HL-60/S4 (cell line): Measurements from ENCODE around the gene CBLN4.

ENCODE experiments used
- in situ Hi-C: fragments of 300-500 bp; cut with MboI; formaldehyde crosslinking; loops from 2 replicates; pipeline ENCODE4 v1.14.3; 2022; ENCODE audit warnings: low sequenced_read_pairs

CBLN4 gene

GRCh38 chr20:56005389-56005715, at the start of gene CBLN4:
CBLN4 (minus strand) TSS chr20:56005519; CDS start chr20:56004171, 1,348 bp downstream.
- in situ Hi-C loops, result no loop called here

- in situ Hi-C loops, result no loop called here
Observed at GRCh38 chr20:56043227-56043626, 37.9 kb upstream of the CBLN4 start.

- in situ Hi-C loops, result no loop called here
Observed at GRCh38 chr20:56032251-56032650, 26.9 kb upstream of the CBLN4 start.

GRCh38 chr20:56018716-56019115, 13.4 kb upstream of the CBLN4 start:
- in situ Hi-C loops, result no loop called here

- in situ Hi-C loops, result no loop called here
Observed at GRCh38 chr20:56018194-56018593, 12.9 kb upstream of the CBLN4 start.

- in situ Hi-C loops, result no loop called here
Observed at GRCh38 chr20:56017560-56017959, 12.2 kb upstream of the CBLN4 start.

- in situ Hi-C loops, result no loop called here
Observed at GRCh38 chr20:56014998-56015397, 9.7 kb upstream of the CBLN4 start.

GRCh38 chr20:56014151-56014550, 8.8 kb upstream of the CBLN4 start:
- in situ Hi-C loops, result no loop called here

GRCh38 chr20:56004611-56005388, 519 bp downstream of the CBLN4 start:
- in situ Hi-C loops, result no loop called here

GRCh38 chr20:56004007-56004406, 1.3 kb downstream of the CBLN4 start:
- in situ Hi-C loops, result no loop called here

GRCh38 chr20:56002908-56003800, 2.2 kb downstream of the CBLN4 start:
- in situ Hi-C loops, result no loop called here

GRCh38 chr20:56001890-56002289, 3.4 kb downstream of the CBLN4 start:
- in situ Hi-C loops, result no loop called here

GRCh38 chr20:56001106-56001785, 4.1 kb downstream of the CBLN4 start:
- in situ Hi-C loops, result no loop called here

- in situ Hi-C loops, result no loop called here
Observed at GRCh38 chr20:55978550-55978949, 26.8 kb downstream of the CBLN4 start.

GRCh38 chr20:55977690-55978459, 27.4 kb downstream of the CBLN4 start:
- in situ Hi-C loops, result no loop called here

GRCh38 chr20:55974491-55975202, 30.7 kb downstream of the CBLN4 start:
- in situ Hi-C loops, result no loop called here

GRCh38 chr20:55964790-55965189, 40.5 kb downstream of the CBLN4 start:
- in situ Hi-C loops, result no loop called here

GRCh38 chr20:55961376-55962330, 43.7 kb downstream of the CBLN4 start:
- in situ Hi-C loops, result no loop called here

GRCh38 chr20:55953201-55953600, 52.1 kb downstream of the CBLN4 start:
- in situ Hi-C loops, result no loop called here
